GM12878 (cell line): Measurements from ENCODE around the gene PGAP6. TPM values are rescaled to one million over a fixed set of nuclear protein-coding genes. Genes with fewer than 3 reads are reported as not detected.

Experiments used
- ATAC-seq: fragments of 200-7000 bp; cut with Tn5 transposase; 3 replicates; pipeline ENCODE4 v1.9.1; 2020; ENCODE audit warnings: mild to moderate bottlenecking, moderate library complexity
- BruUV-seq: library from RNA; stranded (reverse); fragments of 400-500 nt; replicated peaks from 2 replicates; lab custom pipeline; 2021; lab: Mats Ljungman, UMichigan
- CTCF ChIA-PET: fragments of 300-600 bp; sonication (Branson Sonifier 250); formaldehyde crosslinking; extraction: SDS; loops from one replicate; lab custom pipeline; 2021; ENCODE audit warnings: inconsistent platforms; lab: Yijun Ruan, JAX
- POLR2A ChIA-PET: fragments of 350-600 bp; formaldehyde crosslinking; extraction: SDS; loops from one replicate; lab custom pipeline; 2021; ENCODE audit warnings: inconsistent platforms; lab: Charles Lee
- RAD21 ChIA-PET: fragments of 300-600 bp; sonication (Branson Sonifier 250); formaldehyde crosslinking; loops from one replicate; lab custom pipeline; 2023; ENCODE audit warnings: antibody characterized with exemption; ENCODE audit not compliant: unreplicated experiment; lab: Charles Lee
- SMC1A ChIA-PET: fragments of 300-600 bp; sonication (Branson Sonifier 250); formaldehyde crosslinking; loops from one replicate; lab custom pipeline; 2023; ENCODE audit not compliant: unreplicated experiment, uncharacterized antibody; lab: Charles Lee
- DNase-seq: peaks from one replicate; pipeline ENCODE4 v3.0.0-alpha.2; 2011; ENCODE audit warnings: low read depth, low spot score
- FAIRE-seq: peaks from 3 replicates; lab custom pipeline; 2011; peaks lifted over from hg19 to GRCh38; lab: Jason Lieb, UNC
- H2AFZ ChIP-seq: 2 replicates; pipeline ENCODE4 v1.6.0; 2011; ENCODE audit warnings: low read depth, low read length, control low read depth; ENCODE audit not compliant: control insufficient read depth
- H3K27ac ChIP-seq: 2 replicates; pipeline ENCODE4 v1.5.1; 2011; ENCODE audit warnings: control low read depth; ENCODE audit not compliant: control insufficient read depth, insufficient read depth
- H3K27me3 ChIP-seq, 2 experiments: replicated peaks in 1 of 2; 2 replicates each; pipeline versions ENCODE4 v1.6.0 to v1.6.1; 2011; ENCODE audit warnings: low read length in 1 of 2; ENCODE audit not compliant: control insufficient read depth in 2 of 2, insufficient read depth in 2 of 2
- H3K36me3 ChIP-seq, 2 experiments: 2 replicates each; pipeline ENCODE4 v1.5.1; 2011; ENCODE audit warnings: low read length in 1 of 2; ENCODE audit not compliant: control insufficient read depth in 2 of 2, insufficient read depth in 2 of 2
- H3K4me1 ChIP-seq: 2 replicates; pipeline ENCODE4 v1.6.1; 2011; ENCODE audit warnings: mild to moderate bottlenecking, low read length, moderate library complexity, mixed read lengths; ENCODE audit not compliant: control insufficient read depth, insufficient read depth
- H3K4me2 ChIP-seq: 2 replicates; pipeline ENCODE4 v1.6.0; 2011; ENCODE audit warnings: control low read depth; ENCODE audit not compliant: control insufficient read depth, insufficient read depth
- H3K4me3 ChIP-seq: fragments of 200-600 bp; sonication (generic); 2 replicates; pipeline ENCODE4 v1.5.1; 2016
- H3K79me2 ChIP-seq: 2 replicates; pipeline ENCODE4 v1.6.0; 2011; ENCODE audit warnings: low read length; ENCODE audit not compliant: control insufficient read depth, insufficient read depth
- H3K9ac ChIP-seq: 2 replicates; pipeline ENCODE4 v1.8.0; 2011; ENCODE audit warnings: low read length, control low read depth, mixed read lengths; ENCODE audit not compliant: control insufficient read depth, insufficient read depth
- H3K9me3 ChIP-seq: replicated peaks from 3 replicates; pipeline ENCODE4 v1.5.1; 2011; ENCODE audit warnings: mild to moderate bottlenecking, low read length; ENCODE audit not compliant: control insufficient read depth, insufficient read depth
- H4K20me1 ChIP-seq: 2 replicates; pipeline ENCODE4 v1.6.0; 2011; ENCODE audit not compliant: control insufficient read depth, insufficient read depth
- CBX5 ChIP-seq: sonication (generic); IDR thresholded peaks from 2 replicates; pipeline ENCODE4 v1.6.1; 2016; ENCODE audit warnings: low read depth, moderate library complexity, mild to moderate bottlenecking, inconsistent platforms
- E4F1 ChIP-seq: fragments of 450-650 bp; IDR thresholded peaks from 2 replicates; pipeline ENCODE4 v1.6.1; 2018; ENCODE audit warnings: borderline replicate concordance, mild to moderate bottlenecking; ENCODE audit not compliant: partially characterized antibody
- EGR1 ChIP-seq, 2 experiments: IDR thresholded peaks; 1 replicate in 1 of 2; 2 replicates in 1 of 2; pipeline ENCODE4 v1.6.1; 2011 to 2012; ENCODE audit warnings: low read depth in 2 of 2, low read length in 2 of 2, borderline replicate concordance in 1 of 2, mild to moderate bottlenecking in 1 of 2, moderate library complexity in 1 of 2
- IKZF2 ChIP-seq, 2 experiments: fragments of 450-650 bp; IDR thresholded peaks; 2 replicates each; pipeline ENCODE4 v1.6.1; 2017; ENCODE audit warnings: mild to moderate bottlenecking in 2 of 2, moderate library complexity in 2 of 2
- MTA3 ChIP-seq: IDR thresholded peaks from 2 replicates; pipeline ENCODE4 v1.6.1; 2012; ENCODE audit warnings: low read length, inconsistent platforms, borderline replicate concordance
- MXI1 ChIP-seq: fragments of 150-350 bp; IDR thresholded peaks from 2 replicates; pipeline ENCODE4 v1.6.1; 2011; ENCODE audit warnings: low read depth, mild to moderate bottlenecking, inconsistent platforms, low read length, improper control_type of control experiment
- NR2C1 ChIP-seq: fragments of 450-650 bp; IDR thresholded peaks from 2 replicates; pipeline ENCODE4 v1.6.1; 2017; ENCODE audit warnings: antibody characterized with exemption, mild to moderate bottlenecking, moderate library complexity
- NR2F1 ChIP-seq: fragments of 450-650 bp; conservative IDR thresholded peaks from 2 replicates; pipeline ENCODE4 v1.6.1; 2017; ENCODE audit warnings: mild to moderate bottlenecking
- RAD51 ChIP-seq: fragments of 450-650 bp; IDR thresholded peaks from 2 replicates; pipeline ENCODE4 v1.6.1; 2016; ENCODE audit warnings: moderate library complexity, mild to moderate bottlenecking, inconsistent platforms
- SRF ChIP-seq, 2 experiments: IDR thresholded peaks; 2 replicates each; pipeline ENCODE4 v1.6.1; 2011; ENCODE audit warnings: low read depth in 2 of 2, low read length in 2 of 2, mild to moderate bottlenecking in 1 of 2, moderate library complexity in 1 of 2
- TAF1 ChIP-seq: IDR thresholded peaks from 2 replicates; pipeline ENCODE4 v1.6.1; 2011; ENCODE audit warnings: mild to moderate bottlenecking, low read depth, low read length, borderline replicate concordance
- ZBED1 ChIP-seq: IDR thresholded peaks from 2 replicates; pipeline ENCODE4 v1.6.1; 2016; ENCODE audit warnings: borderline replicate concordance
- ZBTB11 ChIP-seq: fragments of 450-650 bp; formaldehyde crosslinking; IDR thresholded peaks from 2 replicates; pipeline ENCODE4 v1.5.0; 2022; ENCODE audit warnings: mild to moderate bottlenecking, missing genetic modification characterization
- ZSCAN29 ChIP-seq: fragments of 450-650 bp; IDR thresholded peaks from 2 replicates; pipeline ENCODE4 v1.6.1; 2017; ENCODE audit warnings: mild to moderate bottlenecking, moderate library complexity
- WGBS: methylation state at CpG from one replicate; pipeline ENCODE4 v1.1.6; 2016; ENCODE audit warnings: low lambda C conversion rate; ENCODE audit not compliant: insufficient replicate concordance, insufficient coverage; ENCODE audit errors: missing lambda C conversion rate; 5-methylcytosine and 5-hydroxymethylcytosine counted together
- in situ Hi-C: fragments of 300-500 bp; cut with MboI; formaldehyde crosslinking; loops from 9 replicates; pipeline ENCODE4 v1.14.3; 2018; ENCODE audit warnings: mixed read lengths
- intact Hi-C: fragments of 100-400 bp; cut with micrococcal nuclease; formaldehyde crosslinking; loops from one replicate; pipeline ENCODE4 v1.14.2; 2022; ENCODE audit not compliant: unreplicated experiment
- polyA plus RNA-seq, 11 experiments: library from polyadenylated mRNA; depleted of rRNA in 4 of 11; unstranded in 6 of 11; stranded (reverse) in 5 of 11; fragments of >200 nt; fragmentation: Nextera tagmentation in 4 of 11; fragmentation: Illumina TruSeq in 1 of 11; extraction: Ambion mirVana in 4 of 11; extraction: Trizol in 1 of 11; gene quantifications; 1 replicate in 1 of 11; 2 replicates in 10 of 11; pipeline versions ENCODE4 v1.2.1 to v1.2.3, GENCODE V29; 2011 to 2016; ENCODE audit warnings: inconsistent platforms in 2 of 11, missing spikeins in 2 of 11, low read depth in 1 of 11
- total RNA-seq, 4 experiments: library from RNA; depleted of rRNA in 3 of 4; stranded (reverse); fragments of >200 nt in 3 of 4; fragmentation: Illumina TruSeq in 1 of 4; extraction: Trizol in 1 of 4; gene quantifications; 2 replicates each; pipeline versions ENCODE4 v1.2.1 to v1.2.3, GENCODE V29; 2013 to 2021

The PGAP6 gene
- total and polyA plus RNA-seq, 10 of the 15 experiments (the other 5 are each of a cell fraction or from before 2014, with no cell fraction given) = 0.76 to 48.8 (median 18.4) TPM

GRCh38 chr16:378821-379182, 3.0 kb downstream of the PGAP6 start:
- DNase-seq (no peak), FAIRE-seq (no peak), ATAC-seq (no peak)
- in situ Hi-C loops (no loop called here), intact Hi-C loops (no loop called here)
- BruUV-seq = no TSS peak
- Histone ChIP-seq H3K9ac (no peak overlapping the region), H3K9me3 (no peaks in the 10 kb centered on the region), H3K4me1 (peaks cover 10% of the 10 kb centered on the region), H2AFZ (no peak overlapping the region), H3K36me3 (peaks cover 0 to 7% of the 10 kb centered on the region in 2 experiments; a peak in 2 of 4 replicates), H3K79me2 (peaks cover 14% of the 10 kb centered on the region), H3K4me3 (no peak overlapping the region), H4K20me1 (no peaks in the 10 kb centered on the region), H3K27ac (no peak overlapping the region), H3K27me3 (no peaks in the 10 kb centered on the region), H3K4me2 (no peak overlapping the region)
- WGBS = 95% methylated on average over 10 of the region's 14 CpGs
- ChIA-PET SMC1A (interaction anchor here (1.3 kb wide), 1 partner anchor 8 kb away, joined by 6 read pairs; the partner anchor contains the start of gene MRPL28), CTCF (no interaction called here), POLR2A (no interaction called here), RAD21 (no interaction called here)
- no peak for TF ChIP-seq IKZF2 (IDR thresholded peaks at IDR 0.05)
- no peak for TF ChIP-seq ZBTB11 (CRISPR knock-in tag)
- TF ChIP-seq E4F1 = no peak
- TF ChIP-seq TAF1 = no peak
- no peak for TF ChIP-seq NR2C1
- TF ChIP-seq NR2F1 = no peak
- no peak for TF ChIP-seq MTA3
- TF ChIP-seq ZBED1 = no peak
- TF ChIP-seq SRF (IDR thresholded peaks at IDR 0.05; ENCODE audit: low read depth in 2 of 2, low read length in 2 of 2) = no peak
- TF ChIP-seq CBX5 = no peak
- no peak for TF ChIP-seq EGR1 (IDR thresholded peaks at IDR 0.05; ENCODE audit: borderline replicate concordance in 1 of 2, low read depth in 2 of 2, low read length in 2 of 2)
- TF ChIP-seq ZSCAN29 = no peak
- TF ChIP-seq MXI1 = no peak
- no peak for TF ChIP-seq RAD51
